Placental pericyte (primary cell): ENCODE data around the gene NR5A1. TPM values are rescaled to one million over a fixed set of nuclear protein-coding genes. Genes with fewer than 3 reads are reported as not detected.

Experiments used
- total RNA-seq: library from RNA; depleted of rRNA; stranded (reverse); fragments of >200 nt; gene quantifications from 2 replicates; pipeline ENCODE4 v1.2.3, GENCODE V29; 2012

Gene NR5A1
- not detected in 2 replicates for total RNA-seq

DNA sequence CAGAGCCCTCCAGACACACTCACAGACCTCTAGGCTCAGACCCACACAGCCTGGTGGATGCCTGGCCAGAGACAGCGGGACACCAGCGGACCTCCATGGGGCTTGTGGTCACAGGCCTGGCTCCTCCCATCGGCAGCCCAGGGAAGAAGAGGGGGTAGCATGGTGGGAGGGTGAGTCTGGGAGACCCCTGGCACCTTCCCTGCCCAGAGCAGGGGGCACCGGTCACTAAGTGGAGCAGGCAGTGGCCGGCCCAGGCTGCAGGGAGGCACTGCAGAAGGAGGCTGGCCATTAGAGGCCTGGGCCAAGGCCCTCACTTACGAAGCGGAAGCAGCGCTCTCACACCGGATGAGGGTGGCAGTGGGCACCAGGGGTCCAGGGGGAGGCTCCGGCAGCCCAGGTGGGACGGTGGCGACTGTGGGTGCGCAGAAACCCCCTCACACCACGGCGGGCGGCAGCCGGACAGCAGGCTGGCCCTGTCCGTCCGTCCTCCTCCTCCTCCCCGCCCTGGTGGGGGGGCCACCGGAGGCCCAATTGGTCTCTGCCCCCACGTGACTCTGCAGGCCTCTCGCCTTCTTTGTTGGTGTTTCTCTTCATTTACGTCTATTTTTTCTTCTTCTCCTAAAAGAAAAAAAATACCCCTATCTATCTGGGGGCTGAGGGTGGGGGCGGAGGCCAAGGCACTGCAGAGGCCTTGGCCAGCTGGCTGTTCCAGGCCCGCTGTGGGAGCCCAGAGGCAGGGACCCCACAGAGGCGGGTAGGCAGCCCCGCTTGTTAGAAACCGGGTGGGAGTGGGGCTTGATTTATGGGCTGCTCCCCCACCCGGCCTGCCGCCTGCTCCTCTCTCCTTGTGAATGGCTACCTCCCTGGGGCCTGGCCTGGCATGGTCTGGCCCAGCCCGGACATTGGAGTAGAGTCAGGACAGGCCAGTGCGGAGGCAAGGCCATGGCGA, at the start of gene NR5A1:
Gene NR5A1, minus strand, starts transcription at position 469 of the 949 bp plus-strand sequence. CDS start 4,004 bp downstream, outside the sequence.

DNA sequence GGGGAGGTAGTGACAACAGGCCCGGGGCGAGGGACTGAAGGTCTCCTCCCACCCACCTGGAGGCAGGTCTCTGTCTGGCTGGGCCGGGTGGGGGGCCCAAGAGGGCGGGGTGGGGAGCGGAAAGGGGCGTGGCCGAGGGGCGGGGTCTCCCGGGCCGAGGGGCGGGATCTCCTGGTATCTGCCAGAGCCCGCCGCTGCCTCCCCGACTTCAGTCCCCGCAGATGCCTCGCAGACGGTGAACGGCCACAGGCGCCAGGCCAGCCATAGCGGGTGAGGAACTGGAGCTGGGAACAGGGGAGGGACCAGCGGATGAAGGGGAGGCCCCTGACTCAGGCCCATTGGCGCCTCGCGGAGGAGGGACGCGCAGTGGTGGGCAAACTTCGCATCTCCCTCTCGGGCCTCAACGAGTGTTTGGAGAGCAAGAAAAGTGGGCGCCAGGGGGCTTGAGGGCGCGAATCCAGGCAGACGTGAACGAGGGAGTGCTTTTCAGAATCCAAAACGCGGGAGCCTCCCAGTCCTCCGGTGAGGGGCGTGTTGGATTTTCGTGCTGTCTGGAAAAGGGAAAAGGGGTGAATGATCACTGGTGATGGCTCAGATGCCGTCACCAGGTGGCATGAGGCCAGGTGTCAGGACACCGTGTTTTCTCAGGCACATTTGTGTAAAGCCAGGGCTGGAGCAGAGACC, 56.8 kb downstream of the NR5A1 start, which contains the start of gene ADGRD2:
Gene ADGRD2, plus strand, starts transcription at position 211 of the 684 bp plus-strand sequence. CDS start 1,216 bp downstream, outside the sequence.

Other genes starting within 250 kb of the NR5A1 start
- 38.4 and 78.6 TPM in 2 replicates for gene NEK6, start 249.4 kb downstream of the NR5A1 start, total RNA-seq
- gene PSMB7, start 92.0 kb downstream of the NR5A1 start, total RNA-seq: 190 and 204 TPM in 2 replicates
- gene ADGRD2, start 56.9 kb downstream of the NR5A1 start, total RNA-seq: not detected in 2 replicates